GM21528 (cell line): ENCODE data around the gene OR5T3.
"Not testable (repeated sequence)": the region's sequence is repeated elsewhere in the genome, so short reads cannot be mapped to it uniquely, and the experiment has no call there.

Source experiments
- ATAC-seq: cut with Tn5 transposase; IDR thresholded peaks from one replicate; pipeline ENCODE4 v1.9.1; 2021; ENCODE audit warnings: mild to moderate bottlenecking, moderate library complexity; ENCODE audit not compliant: unreplicated experiment, low FRiP score

OR5T3 gene

GRCh38 chr11:56251954-56252353 is at the start of gene OR5T3:
TSS of gene OR5T3 (plus strand) at chr11:56252254. CDS start at chr11:56252254, 0 bp downstream.
- ATAC-seq, result no peak

GRCh38 chr11:56207790-56208189 is 44.3 kb upstream of the OR5T3 start:
- no peak for ATAC-seq

DNA sequence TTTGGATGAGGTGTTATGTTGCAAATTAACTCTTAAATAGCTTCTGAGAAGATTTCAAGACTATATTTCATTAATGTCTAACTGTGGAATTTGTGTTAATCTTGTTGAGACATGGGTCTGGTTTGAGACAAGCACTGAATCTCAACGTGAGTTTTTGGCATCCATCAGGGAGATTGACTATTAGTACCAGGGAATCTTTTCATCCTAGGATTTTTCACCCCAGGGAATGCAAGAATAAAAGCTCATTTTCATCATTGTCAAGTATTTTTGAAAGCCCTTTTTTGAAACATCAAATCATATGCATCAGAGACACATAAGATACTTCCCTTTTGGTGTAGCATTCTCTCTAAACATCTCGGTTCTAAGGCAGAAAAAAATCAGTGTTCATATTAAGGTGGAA is 37.5 kb upstream of the OR5T3 start:
- no peak for ATAC-seq

DNA sequence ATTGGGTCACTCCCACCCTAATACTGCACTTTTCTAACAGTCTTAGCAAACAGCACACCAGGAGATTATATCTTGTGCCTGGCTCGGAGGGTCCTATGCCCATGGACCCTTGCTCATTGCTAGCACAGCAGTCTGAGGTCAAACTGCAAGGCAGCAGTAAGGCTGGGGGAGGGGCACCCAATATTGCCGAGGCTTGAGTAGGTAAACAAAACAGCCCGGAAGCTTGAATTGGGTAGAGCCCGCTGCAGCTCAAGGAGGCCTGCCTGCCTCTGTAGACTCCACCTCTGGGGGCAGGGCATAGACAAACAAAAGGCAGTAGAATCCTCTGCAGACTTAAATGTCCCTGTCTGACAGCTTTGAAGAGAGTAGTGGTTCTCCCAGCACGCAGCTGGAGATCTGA is 32.3 kb upstream of the OR5T3 start:
- ATAC-seq, result not testable (repeated sequence)

DNA sequence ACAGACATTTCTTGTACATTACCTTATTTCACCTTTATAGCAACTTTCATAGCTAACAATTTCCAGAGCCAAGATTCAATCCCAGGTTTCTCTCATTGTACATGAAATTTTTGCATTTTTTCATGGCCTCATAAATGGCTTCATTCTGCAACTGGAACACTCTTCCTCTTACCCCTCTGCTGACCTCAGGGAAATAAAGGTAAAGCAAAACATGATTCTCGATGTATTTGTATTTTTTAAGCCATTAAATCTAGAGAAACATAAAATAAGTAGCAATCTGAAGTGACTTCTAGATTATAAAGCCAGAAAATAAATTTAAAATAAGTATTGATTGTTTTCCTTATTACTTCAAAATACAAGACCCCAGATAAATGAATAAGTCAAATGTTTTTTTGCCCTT is 17.9 kb upstream of the OR5T3 start, which contains the start of gene OR5T2:
Gene OR5T2, minus strand, starts transcription at position 101 of the 400 bp plus-strand sequence. CDS start 1,193 bp downstream, outside the sequence.
- no peak for ATAC-seq

DNA sequence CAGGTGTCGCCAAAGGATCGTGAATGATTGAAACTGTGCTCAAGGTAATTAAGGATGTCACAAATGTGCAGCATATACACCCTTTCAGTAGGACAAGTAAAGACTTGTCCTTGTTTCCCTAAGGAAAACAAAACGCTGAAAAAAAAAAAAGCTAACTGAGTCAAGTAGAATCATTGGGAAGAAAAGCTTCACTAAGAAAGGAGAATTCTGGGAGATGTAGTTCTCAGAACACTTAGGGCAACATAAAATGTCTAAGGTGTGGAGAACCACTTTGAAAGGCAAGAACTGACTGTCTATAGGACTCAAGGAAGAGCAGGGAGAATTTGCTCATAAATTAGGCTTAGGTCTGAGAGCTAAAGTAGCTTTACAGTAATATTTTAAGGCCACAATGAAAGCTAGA is 19.0 kb downstream of the OR5T3 start:
- no peak for ATAC-seq

GRCh38 chr11:56273854-56274253 is 21.8 kb downstream of the OR5T3 start, which contains the start of gene OR5T1:
TSS of gene OR5T1 (plus strand) at chr11:56274154. CDS start at chr11:56275639, 1,485 bp downstream.
- ATAC-seq, result no peak

DNA sequence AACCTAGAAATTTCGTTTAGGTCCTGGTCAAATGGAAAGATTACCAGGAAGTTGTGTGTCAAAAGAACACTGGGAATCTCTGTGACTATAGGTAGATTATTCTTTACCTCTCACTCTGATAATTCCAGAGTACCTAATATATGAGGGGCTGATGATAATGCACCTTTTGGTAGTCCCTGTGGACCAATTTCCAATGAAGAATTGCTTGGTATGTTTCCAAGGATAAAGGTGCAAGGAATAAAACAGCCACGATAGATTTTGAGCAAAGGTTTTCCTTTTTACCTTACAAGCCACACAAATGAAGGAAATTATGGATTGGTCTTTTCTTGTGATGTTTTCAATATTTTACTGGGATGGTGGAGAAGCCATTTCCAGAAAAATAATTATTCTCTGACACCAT is 40.1 kb downstream of the OR5T3 start, which contains the start of gene OR8H1:
Gene OR8H1, minus strand, starts transcription at position 101 of the 400 bp plus-strand sequence. CDS start 1,192 bp downstream, outside the sequence.
- ATAC-seq, result no peak

GRCh38 chr11:56296898-56297297 is 44.8 kb downstream of the OR5T3 start:
- ATAC-seq, result no peak
